ENCODE results near the gene ZNF473.

DNA sequence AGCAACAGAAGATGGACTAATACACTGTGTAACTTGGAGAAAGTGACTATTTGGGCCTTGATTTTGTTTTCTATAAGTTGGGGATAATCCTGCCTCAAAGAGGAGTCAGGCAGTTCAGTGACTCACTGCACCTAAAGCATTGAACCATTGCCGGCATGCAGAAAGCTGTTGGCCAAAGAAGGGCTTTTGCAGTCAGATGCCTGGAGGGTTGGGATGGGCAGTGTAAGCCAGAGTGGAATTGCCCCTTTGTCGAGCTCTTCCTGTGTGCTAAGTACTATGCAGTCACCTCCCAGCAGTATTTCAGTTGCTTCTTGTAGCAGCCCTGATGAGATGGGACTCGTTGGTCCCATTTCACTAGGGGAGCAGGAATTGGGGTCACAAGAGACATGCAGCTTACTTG lies 11.1 kb downstream of the ZNF473 start:
- TF ChIP-seq CTCF (IDR thresholded peaks at IDR 0.05) (no peak), EZH2phosphoT487 (IDR thresholded peaks at IDR 0.05) (no peak), EZH2 (IDR thresholded peaks at IDR 0.05) (no peak)
